C4-2B (cell line): ENCODE results near the gene GADL1.

Experiments used
- H3K27ac ChIP-seq: fragments of 450-650 bp; 2 replicates; pipeline ENCODE4 v1.5.1; 2017
- ZFX ChIP-seq: fragments of 450-650 bp; IDR thresholded peaks from 2 replicates; pipeline ENCODE4 v1.6.1; 2017
- TF ChIP-seq, protein P1 (sequence below): fragments of 450-650 bp; conservative IDR thresholded peaks from 2 replicates; pipeline ENCODE4 v1.5.1; 2017; ENCODE audit warnings: mild to moderate bottlenecking

The GADL1 gene

DNA sequence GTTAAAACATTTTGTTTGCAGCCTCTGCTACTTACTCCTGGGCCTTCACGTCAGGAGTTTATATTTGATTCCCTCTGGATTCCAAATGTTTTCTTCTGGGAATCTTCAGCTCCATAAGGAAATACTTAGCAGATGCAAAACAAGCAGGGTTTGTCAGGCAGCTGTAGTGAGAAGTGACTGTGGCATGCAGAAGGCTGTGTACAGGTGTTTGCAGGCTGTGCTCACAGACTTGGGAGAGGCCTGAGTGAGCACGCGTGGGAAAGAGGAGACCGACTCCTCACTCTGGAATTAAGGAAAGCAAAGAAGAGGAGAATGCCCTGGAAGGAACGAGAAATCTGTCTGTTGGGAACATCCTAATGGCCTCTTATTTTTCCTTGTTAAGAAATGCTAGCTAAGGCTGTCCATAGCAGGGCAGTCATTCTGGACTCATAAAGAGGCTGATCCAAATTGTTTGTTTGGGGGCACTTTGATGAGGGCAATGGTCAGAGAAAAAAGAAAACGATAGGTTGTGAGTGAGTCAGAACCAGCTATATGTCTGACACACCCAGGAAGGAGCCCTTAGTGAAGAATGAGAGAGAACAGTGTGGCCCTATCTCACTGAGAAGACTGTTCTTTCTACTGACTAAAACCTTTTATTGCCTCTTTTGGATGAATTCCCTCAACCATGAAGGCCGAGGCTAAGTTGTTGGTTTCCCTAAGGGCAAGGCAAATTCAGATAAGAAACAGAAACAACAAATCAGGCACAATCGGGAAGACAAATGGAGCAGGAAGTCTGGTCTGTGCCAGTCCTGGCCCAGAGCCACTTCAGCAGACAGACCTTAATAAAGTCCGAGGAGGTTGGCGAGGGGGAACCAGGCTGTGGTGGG, 205.5 kb downstream of the GADL1 start:
- TF ChIP-seq ZFX: no peak
- TF ChIP-seq, protein P1, sequence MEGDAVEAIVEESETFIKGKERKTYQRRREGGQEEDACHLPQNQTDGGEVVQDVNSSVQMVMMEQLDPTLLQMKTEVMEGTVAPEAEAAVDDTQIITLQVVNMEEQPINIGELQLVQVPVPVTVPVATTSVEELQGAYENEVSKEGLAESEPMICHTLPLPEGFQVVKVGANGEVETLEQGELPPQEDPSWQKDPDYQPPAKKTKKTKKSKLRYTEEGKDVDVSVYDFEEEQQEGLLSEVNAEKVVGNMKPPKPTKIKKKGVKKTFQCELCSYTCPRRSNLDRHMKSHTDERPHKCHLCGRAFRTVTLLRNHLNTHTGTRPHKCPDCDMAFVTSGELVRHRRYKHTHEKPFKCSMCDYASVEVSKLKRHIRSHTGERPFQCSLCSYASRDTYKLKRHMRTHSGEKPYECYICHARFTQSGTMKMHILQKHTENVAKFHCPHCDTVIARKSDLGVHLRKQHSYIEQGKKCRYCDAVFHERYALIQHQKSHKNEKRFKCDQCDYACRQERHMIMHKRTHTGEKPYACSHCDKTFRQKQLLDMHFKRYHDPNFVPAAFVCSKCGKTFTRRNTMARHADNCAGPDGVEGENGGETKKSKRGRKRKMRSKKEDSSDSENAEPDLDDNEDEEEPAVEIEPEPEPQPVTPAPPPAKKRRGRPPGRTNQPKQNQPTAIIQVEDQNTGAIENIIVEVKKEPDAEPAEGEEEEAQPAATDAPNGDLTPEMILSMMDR: no peak
- H3K27ac ChIP-seq: peak overlapping the region; percentile 60

DNA sequence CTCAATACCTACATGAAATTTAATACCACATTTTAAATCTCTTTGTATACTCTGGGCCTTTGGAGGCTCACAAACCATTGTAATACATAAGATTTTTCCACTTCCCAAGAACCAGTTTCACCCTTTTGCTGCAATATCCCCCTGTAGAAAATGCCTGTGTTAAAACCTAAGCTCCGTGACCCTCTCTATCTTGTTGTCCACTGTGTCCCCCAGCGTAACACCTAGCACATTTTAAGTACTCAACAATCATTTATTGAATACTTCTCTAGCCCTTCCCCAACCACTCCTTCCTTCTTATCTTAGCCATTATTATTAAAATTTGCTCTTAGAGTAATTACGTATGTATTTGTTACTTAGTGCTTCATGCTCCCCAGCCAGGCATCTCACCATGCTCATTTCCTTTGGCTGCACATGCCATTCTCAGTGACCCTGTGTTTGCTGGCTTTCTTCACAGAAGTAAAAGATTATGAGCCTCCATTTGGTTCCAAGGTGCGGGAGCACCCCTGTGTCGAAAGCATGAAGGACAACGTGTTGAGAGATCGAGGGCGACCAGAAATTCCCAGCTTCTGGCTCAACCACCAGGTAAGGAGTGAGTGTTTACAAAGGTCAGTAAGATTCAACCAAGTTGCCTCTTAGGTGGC, 206.4 kb downstream of the GADL1 start:
- H3K27ac ChIP-seq: peak overlapping the region; percentile 60; the same call in 1 of the 2 replicates
- TF ChIP-seq ZFX: no peak
- TF ChIP-seq, protein P1: no peak

DNA sequence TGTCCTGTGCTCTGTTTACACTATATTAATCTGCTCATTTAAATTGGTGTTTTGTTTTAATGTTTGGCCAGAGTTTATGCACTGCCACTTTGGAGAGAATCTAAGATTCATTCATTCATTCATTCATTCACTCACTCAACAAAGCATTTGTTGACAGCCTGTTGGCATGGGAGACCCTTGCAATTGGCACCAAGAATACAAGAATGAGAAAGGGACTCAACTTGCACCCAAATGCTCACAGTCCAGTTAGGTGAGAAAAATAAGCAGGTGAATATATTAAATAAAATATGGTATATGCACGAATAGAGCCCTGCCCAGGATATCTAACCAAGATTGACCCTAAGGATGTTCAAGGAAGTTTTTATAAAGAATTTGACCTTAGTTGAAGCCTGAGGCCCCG, 207.7 kb downstream of the GADL1 start:
- H3K27ac ChIP-seq: no peak overlapping the region
- TF ChIP-seq ZFX: no peak
- TF ChIP-seq, protein P1: no peak

DNA sequence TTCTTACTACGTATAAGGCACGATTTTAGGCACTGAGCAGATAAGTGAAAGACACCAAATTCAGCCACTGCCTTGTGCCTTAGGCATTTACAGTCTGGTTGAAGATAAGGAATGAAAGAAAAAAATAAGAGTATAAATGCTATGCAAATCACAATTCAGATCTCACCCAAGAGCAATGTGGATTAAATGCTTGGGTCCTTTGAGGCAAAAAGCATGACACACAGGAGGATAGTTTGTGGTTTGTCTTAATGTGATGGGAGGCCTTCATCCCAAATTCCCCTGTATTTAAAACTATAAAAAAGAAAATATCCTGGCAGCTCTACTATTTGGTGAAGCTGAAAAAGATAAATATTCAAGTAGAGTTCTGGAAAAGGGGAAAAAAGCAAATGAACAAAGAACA, 208.3 kb downstream of the GADL1 start:
- TF ChIP-seq, protein P1: no peak
- TF ChIP-seq ZFX: no peak
- no peak overlapping the region for H3K27ac ChIP-seq

DNA sequence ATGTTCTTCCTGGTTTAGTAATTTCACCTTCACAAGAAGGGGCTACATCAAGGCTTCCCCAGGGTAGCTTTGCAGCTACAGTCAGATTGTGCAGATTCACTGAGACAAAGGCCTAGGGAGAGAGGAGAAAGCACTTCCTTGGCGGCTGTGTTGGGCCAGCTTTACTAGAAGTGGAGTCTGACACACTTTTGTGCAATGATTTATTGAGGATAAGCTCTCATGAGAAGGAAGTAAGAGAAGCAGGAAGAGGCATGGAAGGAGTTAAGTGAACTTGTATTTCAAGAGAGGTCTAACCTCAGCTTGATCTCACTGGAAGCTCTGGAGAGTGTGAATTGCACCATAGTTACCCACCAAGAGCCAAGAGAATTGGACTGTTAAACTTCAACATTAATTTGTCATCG, 209.2 kb downstream of the GADL1 start:
- H3K27ac ChIP-seq: no peak overlapping the region
- no peak for TF ChIP-seq ZFX
- TF ChIP-seq, protein P1: no peak

DNA sequence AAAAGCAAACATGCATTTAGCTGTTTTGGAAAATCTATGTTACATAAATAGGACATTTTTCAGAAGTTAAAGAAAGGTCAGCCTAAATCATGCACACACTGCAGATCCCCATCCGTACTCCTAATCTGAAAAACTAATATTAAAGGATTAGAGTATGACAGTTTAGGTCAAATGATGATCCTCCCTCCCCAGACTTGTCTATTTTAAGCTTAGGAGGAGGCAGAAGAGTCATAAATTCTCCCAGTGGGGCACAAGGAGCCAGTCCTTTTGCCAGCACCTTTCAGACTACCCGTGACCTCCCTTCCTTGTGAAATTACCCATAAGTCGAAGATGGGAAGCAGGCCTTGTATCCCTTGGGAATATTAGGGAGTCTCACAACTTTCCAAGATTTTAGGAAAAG, 210.1 kb downstream of the GADL1 start:
- TF ChIP-seq, protein P1: no peak
- TF ChIP-seq ZFX: no peak
- H3K27ac ChIP-seq: no peak overlapping the region

DNA sequence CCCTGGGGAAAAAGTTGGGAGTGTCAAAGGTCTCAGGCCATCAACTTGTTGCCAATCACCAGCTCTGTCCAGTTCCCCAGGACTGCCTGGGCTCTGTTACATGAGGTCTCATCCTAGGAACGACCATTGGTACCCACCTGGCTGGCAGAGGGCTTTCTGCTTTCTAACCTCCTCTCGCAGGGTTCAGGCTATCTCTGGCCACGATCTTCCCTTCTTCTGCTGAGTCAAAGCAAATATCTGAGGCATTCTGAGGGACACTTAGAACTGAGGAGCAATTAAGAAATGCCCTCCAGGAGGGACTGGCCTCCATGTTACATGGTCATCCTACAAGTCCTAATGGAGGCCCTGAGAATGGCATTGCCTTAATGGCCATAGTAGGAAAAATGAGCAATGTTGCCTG, 210.7 kb downstream of the GADL1 start:
- TF ChIP-seq ZFX: no peak
- TF ChIP-seq, protein P1: no peak
- H3K27ac ChIP-seq: no peak overlapping the region
